ENCODE data around the gene C19orf81. TPM values are rescaled to one million over a fixed set of nuclear protein-coding genes. Genes with fewer than 3 reads are reported as not detected.
"Not testable (repeated sequence)": the region's sequence is repeated elsewhere in the genome, so short reads cannot be mapped to it uniquely, and the experiment has no call there.

C19orf81 gene
- 2.1 TPM in 1 of 2 replicates, not detected in the other for total RNA-seq (2014; rRNA removed; shearing (Covaris generic))

DNA sequence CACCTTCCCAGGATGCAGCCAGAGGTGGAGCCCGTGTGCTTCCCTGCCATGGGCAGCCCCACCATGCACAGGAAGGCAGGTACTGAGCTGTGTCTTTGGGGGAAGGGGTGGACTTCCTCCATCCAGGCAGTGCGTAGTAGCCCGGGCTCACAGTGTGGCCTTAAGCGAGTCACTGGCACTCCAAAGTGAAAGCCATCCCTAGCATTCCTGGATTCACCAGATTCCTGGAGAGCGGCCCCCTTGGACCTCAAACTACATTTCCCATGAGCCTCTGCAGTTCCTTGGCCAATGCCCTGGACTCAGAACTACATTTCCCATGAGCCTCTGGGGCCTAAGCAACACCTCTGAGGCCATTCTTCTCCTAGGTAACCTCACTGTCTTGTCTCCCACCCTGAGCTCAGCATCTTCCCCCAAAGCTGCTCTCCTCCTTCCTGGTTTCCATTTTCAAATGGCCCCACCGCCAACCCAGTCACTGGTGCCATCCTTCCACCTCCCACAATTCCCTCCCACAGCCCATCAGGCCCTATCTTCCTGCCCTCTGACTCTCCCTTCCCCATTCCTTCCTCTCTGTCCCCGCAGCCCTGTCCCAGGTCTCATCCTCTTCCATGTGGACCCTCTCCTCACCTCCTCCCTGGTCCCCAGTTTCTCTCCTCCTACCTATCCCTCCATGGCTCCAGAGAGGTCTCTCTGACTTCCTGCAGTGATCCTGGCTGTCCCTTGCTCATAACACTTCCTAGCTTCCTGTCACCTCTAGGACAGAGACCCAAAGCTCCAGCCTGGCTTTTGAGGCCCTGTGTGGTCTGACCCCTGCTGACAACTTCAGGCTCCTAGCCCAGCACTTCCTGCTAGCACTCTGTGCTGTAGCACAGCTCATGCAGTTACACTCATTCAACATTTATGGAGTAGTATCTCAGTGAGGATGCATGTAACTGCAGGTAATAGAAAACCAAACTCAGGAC is at the start of gene C19orf81:
Gene C19orf81 (plus strand): TSS at position 13 of the 959 bp plus-strand sequence. CDS start 0 bp downstream, at position 13.
- DNase-seq (ENCODE audit: low spot score) = peak; percentile 52

- no peak for DNase-seq (ENCODE audit: low spot score)
Measured at GRCh38 chr19:50601407-50602088, 47.7 kb upstream of the C19orf81 start.

- DNase-seq (ENCODE audit: low spot score) = no peak
Measured at GRCh38 chr19:50602089-50602422, 47.2 kb upstream of the C19orf81 start.

DNA sequence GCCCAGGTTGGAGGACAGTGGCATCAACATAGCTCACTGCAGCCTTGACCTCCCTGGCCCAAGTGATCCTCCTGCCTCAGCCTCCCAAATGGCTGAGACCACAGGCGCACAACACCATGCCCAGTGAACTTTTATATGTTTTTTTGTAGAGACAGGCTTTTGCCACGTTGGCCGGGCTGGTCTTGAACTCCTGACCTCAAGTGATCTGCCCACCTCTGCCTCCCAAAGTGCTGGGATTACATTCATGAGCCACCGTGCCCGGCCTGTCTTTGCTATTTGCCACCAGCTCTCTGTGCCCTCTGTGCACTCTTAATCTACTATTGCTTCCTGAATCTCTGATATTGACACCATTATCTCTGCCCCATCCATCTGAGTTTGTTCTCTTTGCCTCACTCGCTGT is 46.7 kb upstream of the C19orf81 start:
- DNase-seq (ENCODE audit: low spot score) = no peak

- DNase-seq (ENCODE audit: low spot score) = no peak
Measured at GRCh38 chr19:50602935-50603334, 46.3 kb upstream of the C19orf81 start.

- DNase-seq (ENCODE audit: low spot score) = not testable (repeated sequence)
Measured at GRCh38 chr19:50604264-50605073, 44.8 kb upstream of the C19orf81 start.

DNA sequence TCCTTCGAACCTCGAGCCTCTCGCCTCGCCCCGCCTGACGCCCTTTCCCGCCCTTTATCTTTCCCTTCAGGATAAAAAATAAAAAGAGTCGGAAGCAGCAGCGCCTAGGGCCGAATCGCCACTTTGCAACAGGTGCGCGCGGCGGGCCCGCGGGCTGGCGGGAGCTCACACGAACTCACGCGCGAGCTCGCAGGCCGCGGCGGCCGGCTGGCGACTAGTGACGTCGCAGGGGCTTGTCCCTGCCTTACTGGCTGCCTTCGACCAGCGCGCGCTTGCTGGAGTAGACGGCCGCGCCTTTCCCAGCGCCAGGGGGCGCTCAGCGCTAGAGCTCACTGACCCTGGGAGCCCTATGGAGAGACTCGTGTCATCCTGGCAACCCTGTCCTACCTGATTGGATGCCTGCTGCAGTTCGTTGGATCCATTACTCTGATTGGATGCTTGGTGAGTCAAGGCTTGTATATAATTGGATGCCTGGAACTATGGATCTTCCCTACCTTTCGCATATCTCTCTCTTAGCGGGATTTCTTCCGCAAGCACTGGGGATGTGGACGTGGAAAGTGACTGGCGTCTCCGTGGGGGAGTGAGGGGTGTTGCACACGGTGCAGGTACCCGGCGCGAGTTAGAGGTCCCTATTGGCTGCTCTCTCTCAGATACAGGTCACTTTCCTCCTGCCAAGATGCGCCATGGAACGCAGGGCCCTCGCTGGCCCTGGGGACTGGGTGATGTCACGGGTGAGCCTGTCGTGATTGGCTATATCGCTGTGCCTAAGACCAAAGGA is 43.0 kb upstream of the C19orf81 start:
- DNase-seq (ENCODE audit: low spot score) = not testable (repeated sequence)

GRCh38 chr19:50607388-50607787 is 41.9 kb upstream of the C19orf81 start:
- no peak for DNase-seq (ENCODE audit: low spot score)

- DNase-seq (ENCODE audit: low spot score) = peak; percentile 94
Measured at GRCh38 chr19:50607874-50608785, 41.1 kb upstream of the C19orf81 start.

GRCh38 chr19:50612504-50613404 is 36.5 kb upstream of the C19orf81 start:
- DNase-seq (ENCODE audit: low spot score) = not testable (repeated sequence)

DNA sequence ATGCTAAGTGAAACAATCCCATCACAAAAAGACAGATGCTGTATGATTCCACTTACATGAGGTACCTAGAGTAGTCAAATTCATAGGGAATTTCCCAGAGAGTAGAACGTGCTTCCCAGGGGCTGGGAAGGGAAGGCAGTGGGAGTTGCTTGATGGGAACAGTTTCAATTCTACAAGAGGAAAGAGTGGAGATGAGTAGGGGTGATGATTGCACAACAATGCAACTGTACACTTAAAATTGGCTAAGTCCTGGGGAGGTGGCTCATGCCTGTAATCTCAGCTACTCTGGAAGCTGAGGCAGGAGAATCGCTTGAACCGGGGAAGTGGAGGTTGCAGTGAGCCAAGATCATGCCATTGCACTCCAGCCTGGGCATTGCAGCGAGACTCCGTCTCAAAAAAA is 30.9 kb upstream of the C19orf81 start:
- not testable (repeated sequence) for DNase-seq (ENCODE audit: low spot score)

- DNase-seq (ENCODE audit: low spot score) = not testable (repeated sequence)
Measured at GRCh38 chr19:50619184-50619583, 30.1 kb upstream of the C19orf81 start.

DNA sequence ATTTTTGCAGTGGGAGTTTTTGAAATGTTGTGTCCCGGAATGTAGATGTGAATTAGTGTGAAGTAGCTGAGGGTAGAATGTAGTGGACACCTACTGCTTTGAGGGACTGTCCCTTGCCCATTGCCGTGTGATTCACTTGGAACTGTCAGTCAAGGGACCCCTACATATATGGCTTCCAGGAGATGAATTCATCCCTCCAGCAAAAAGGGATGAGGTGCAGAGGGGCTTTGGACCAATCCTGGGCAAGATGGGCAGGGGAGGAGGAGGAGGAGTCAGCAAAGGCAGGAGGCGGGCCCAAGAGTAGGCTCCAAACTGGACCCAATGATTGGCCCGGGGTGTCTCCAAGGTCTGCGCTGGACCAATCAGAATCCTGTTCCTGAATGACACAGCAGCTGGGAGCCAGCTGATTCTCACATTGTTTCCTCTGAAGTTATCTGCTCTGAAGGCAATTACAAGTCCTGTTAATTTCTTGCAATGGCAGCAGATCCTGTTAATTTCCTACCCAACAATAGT is 28.8 kb upstream of the C19orf81 start:
- not testable (repeated sequence) for DNase-seq (ENCODE audit: low spot score)

GRCh38 chr19:50624949-50625600 is 24.2 kb upstream of the C19orf81 start:
- DNase-seq (ENCODE audit: low spot score) = no peak

DNA sequence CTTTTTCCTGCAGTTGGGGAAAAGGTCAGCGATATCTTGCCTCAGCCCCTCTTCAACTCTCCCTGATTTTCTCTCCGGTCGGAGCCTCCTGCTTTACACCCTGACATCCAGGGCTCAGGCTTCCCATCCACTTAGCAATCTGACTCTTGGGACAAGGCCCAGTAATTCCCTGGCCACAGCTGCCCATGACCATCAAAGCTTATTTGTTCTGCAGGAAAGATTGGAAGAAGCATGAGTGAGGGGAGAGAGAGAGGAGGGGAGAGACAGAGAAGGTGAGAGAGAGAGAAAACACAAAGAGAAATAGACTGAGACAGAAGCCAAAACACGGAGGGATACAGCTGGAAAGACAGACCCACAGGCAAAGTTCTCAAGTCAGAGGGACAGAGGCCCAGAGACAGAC is 23.2 kb upstream of the C19orf81 start:
- no peak for DNase-seq (ENCODE audit: low spot score)

DNA sequence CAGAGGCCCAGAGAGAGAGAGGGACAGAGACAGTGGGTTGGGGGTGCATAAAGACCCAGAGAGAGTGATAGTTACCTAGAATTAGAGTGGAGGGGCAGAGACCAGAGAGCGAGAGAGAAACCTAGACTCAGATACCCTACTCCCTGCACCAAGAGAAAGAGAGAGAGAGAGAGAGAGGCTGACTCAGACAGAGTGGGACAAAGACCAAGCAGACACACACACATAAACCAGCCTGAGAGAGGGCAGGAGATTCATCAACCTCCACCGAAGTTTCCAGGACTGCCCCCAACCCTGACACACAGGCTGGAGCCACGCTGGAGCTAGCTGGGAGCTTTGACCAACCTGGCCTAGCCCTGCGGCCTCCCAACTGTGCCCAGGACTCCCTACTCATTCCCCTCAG is 22.4 kb upstream of the C19orf81 start:
- no peak for DNase-seq (ENCODE audit: low spot score)

- DNase-seq (ENCODE audit: low spot score) = no peak
Measured at GRCh38 chr19:50628146-50628545, 21.1 kb upstream of the C19orf81 start.

DNA sequence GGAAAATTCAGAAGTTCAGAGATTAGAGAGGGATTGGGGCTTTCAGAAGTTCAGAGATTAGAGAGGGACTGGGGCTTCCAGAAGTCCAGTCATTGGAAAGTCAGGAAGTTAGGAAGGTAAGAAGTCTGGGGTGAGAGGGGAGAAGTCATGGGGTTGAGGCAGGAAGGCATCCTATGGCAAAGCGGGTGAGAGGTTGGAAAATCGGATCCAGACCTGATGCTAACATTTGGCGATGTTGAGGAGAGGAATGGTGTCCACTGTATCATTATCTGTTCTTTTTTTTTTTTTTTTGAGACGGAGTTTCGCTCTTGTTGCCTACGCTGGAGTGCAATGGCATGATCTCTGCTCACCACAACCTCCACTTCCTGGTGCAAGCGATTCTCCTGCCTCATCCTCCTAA is 20.7 kb upstream of the C19orf81 start:
- no peak for DNase-seq (ENCODE audit: low spot score)
